DND-41 (cell line): ENCODE results near the gene EN1.

Experiments
- CTCF ChIP-seq: IDR thresholded peaks from 2 replicates; pipeline ENCODE4 v1.5.1; 2012; ENCODE audit warnings: borderline replicate concordance, low read length, moderate library complexity, mild to moderate bottlenecking; ENCODE audit not compliant: poor library complexity, severe bottlenecking; ENCODE audit errors: extremely low read depth
- EZH2 ChIP-seq: IDR thresholded peaks from 3 replicates; pipeline ENCODE4 v1.6.1; 2012; ENCODE audit warnings: borderline replicate concordance, low read depth, mild to moderate bottlenecking, moderate library complexity, low read length, inconsistent platforms; ENCODE audit not compliant: severe bottlenecking

- TF ChIP-seq CTCF (no peak), EZH2 (no peak)
Observed at GRCh38 chr2:118847762-118848172, 319 bp upstream of the EN1 start.
